ENCODE results near the gene CEP135. TPM values are rescaled to one million over a fixed set of nuclear protein-coding genes. Genes with fewer than 3 reads are reported as not detected.

CEP135 gene, protein sequence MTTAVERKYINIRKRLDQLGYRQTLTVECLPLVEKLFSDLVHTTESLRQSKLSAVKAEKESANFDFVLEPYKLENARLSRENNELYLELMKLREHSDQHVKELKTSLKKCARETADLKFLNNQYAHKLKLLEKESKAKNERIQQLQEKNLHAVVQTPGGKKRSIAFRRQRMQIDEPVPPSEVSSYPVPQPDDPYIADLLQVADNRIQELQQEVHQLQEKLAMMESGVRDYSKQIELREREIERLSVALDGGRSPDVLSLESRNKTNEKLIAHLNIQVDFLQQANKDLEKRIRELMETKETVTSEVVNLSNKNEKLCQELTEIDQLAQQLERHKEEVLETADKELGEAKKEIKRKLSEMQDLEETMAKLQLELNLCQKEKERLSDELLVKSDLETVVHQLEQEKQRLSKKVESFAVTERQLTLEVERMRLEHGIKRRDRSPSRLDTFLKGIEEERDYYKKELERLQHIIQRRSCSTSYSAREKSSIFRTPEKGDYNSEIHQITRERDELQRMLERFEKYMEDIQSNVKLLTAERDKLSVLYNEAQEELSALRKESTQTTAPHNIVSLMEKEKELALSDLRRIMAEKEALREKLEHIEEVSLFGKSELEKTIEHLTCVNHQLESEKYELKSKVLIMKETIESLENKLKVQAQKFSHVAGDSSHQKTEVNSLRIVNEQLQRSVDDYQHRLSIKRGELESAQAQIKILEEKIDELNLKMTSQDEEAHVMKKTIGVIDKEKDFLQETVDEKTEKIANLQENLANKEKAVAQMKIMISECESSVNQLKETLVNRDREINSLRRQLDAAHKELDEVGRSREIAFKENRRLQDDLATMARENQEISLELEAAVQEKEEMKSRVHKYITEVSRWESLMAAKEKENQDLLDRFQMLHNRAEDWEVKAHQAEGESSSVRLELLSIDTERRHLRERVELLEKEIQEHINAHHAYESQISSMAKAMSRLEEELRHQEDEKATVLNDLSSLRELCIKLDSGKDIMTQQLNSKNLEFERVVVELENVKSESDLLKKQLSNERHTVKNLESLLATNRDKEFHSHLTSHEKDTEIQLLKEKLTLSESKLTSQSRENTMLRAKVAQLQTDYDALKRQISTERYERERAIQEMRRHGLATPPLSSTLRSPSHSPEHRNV
- 20.3 and 21.2 TPM in 2 replicates for total RNA-seq (2014; rRNA removed; shearing (Covaris generic))

DNA sequence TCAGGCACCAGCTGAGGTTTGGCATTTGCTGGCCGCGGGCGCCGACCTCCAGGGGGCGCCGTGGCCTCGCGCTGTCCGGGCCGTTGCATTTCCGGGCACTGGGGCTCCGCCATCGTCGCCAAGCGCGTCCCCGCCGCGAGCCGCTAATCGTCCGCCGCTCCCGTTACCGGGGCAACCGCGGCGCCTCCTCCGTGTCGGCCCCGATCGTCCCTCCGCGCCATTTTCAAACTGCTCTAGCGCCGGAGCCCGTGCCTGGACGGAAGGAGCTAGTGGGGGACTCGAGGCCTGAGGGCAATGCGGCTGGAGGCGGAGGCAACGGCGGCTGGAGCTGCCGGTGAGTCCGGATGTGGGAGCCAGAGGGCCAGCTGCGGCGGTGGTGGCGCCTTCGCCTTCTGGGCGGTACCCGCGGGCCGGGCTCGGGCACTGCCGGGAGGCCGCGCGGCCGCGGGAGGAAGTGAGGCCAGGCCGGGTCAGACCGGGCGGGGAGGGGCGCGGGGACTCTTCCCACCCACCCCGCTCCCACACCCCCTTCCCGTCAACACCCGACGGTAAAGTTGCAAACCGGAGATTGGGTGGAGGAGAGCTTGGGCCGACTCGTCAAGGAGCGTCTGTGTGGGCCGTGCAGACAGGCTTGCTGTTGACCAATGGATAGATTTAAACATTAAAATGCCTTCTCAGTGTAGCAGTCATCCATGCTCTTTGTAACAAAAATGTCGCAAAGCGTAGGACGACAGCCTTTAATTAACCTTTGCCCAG lies at the start of gene CEP135:
CEP135 (plus strand) TSS at position 220 of the 756 bp plus-strand sequence. CDS start 3,186 bp downstream, outside the sequence.

Other genes with a start within 250 kb of the CEP135 start
- gene EXOC1L, start 129.2 kb upstream of the CEP135 start, total RNA-seq (2014; rRNA removed; shearing (Covaris generic)): not detected in 2 replicates
- gene EXOC1, start 95.3 kb upstream of the CEP135 start, total RNA-seq (2014; rRNA removed; shearing (Covaris generic)): 25.0 and 25.2 TPM in 2 replicates